ENCODE measurements around the gene FGFR2. TPM values are rescaled to one million over a fixed set of nuclear protein-coding genes. Genes with fewer than 3 reads are reported as not detected.

The FGFR2 gene
- total RNA-seq, 1 donor: 13.8 TPM

GRCh38 chr10:121519411-121519810, 78.8 kb downstream of the FGFR2 start:
- Histone ChIP-seq H3K9me3 (ENCODE audit: low read depth, low read length) (no peaks in the 10 kb centered on the region), H3K4me3 (ENCODE audit: insufficient read depth, low read length) (no peak overlapping the region), H3K79me2 (ENCODE audit: insufficient read depth, low read length) (no peaks in the 10 kb centered on the region), H3K27ac (ENCODE audit: low read depth, low read length) (no peak overlapping the region), H2AFZ (ENCODE audit: low read length) (no peak overlapping the region), H3K27me3 (ENCODE audit: insufficient read depth, low read length) (no peaks in the 10 kb centered on the region), H3K4me2 (ENCODE audit: insufficient read depth, low read length) (no peak overlapping the region), H3K4me1 (ENCODE audit: insufficient read depth, low read length) (no peaks in the 10 kb centered on the region), H4K20me1 (ENCODE audit: insufficient read depth, low read length) (no peaks in the 10 kb centered on the region), H3K36me3 (ENCODE audit: insufficient read depth, low read length) (no peaks in the 10 kb centered on the region)
- no peak for DNase-seq (ENCODE audit: insufficient read length, low spot score, missing footprints)
- no peak for TF ChIP-seq CTCF (IDR thresholded peaks at IDR 0.05; ENCODE audit: extremely low read depth, low read depth, low read length)

DNA sequence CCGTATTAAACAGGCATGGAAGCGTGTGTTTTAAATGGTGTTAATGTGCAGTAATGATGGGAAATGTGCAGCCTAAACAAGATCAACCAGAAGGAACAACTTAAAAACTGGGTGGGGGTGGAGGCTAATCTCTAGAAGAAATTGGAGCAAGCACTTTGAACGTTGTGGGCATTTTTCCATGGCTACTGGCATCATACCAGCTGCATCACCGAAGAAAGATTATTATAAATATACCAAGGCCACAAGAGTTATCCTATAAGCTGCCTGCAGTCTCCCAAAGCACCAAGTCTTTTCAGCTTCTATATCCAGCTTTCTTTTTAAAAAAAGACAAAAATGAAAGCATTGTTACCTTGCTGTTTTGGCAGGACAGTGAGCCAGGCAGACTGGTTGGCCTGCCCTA, 79.9 kb downstream of the FGFR2 start:
- no peaks in the 10 kb centered on the region for H4K20me1 ChIP-seq (ENCODE audit: insufficient read depth, low read length)
- no peaks in the 10 kb centered on the region for H3K4me1 ChIP-seq (ENCODE audit: insufficient read depth, low read length)
- H3K9me3 ChIP-seq (ENCODE audit: low read depth, low read length): no peaks in the 10 kb centered on the region
- DNase-seq (ENCODE audit: insufficient read length, low spot score, missing footprints): no peak
- H3K36me3 ChIP-seq (ENCODE audit: insufficient read depth, low read length): no peaks in the 10 kb centered on the region
- H3K27ac ChIP-seq (ENCODE audit: low read depth, low read length): no peak overlapping the region
- H3K4me3 ChIP-seq (ENCODE audit: insufficient read depth, low read length): no peak overlapping the region
- no peak for TF ChIP-seq CTCF (IDR thresholded peaks at IDR 0.05; ENCODE audit: extremely low read depth, low read depth, low read length)
- no peak overlapping the region for H3K4me2 ChIP-seq (ENCODE audit: insufficient read depth, low read length)
- no peak overlapping the region for H2AFZ ChIP-seq (ENCODE audit: low read length)
- H3K79me2 ChIP-seq (ENCODE audit: insufficient read depth, low read length): no peaks in the 10 kb centered on the region
- H3K27me3 ChIP-seq (ENCODE audit: insufficient read depth, low read length): no peaks in the 10 kb centered on the region

DNA sequence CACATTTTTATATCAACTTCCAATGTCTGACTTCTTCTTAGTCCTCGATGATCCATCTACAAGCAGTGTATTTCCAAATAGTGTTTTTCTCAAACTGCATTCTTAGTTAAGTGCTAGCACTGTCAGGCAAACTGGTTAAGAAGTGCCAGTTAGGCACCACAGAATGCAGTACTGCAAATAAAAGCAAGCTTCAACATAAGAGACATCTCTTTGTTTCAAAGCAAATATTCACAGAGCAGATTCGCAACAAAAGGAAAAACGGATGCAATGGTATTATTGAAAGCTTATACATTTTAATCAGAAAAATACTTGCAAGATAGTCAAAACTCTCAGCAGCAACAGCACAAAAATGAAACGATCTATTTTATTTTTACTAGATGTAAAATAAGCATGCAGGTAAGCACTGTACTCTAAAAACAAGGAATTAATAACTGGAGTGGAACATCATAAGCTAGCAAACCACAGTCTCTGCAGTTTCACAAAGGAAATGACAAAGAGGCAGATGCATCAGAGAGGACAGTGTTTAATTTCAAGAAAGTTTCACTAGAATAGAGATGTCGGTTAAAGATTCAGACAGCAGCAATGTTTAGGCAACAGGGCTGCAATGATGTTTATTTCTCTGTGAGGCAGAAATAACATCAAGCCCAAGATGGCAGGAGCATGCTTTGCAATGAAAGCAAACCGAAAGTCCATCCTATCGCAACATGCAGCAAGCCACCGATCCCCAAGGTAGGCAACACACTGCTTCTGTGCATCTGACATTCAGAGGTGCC, 82.0 kb downstream of the FGFR2 start:
- no peaks in the 10 kb centered on the region for H3K27me3 ChIP-seq (ENCODE audit: insufficient read depth, low read length)
- H3K36me3 ChIP-seq (ENCODE audit: insufficient read depth, low read length): no peaks in the 10 kb centered on the region
- no peak for TF ChIP-seq CTCF (IDR thresholded peaks at IDR 0.05; ENCODE audit: extremely low read depth, low read depth, low read length)
- H3K79me2 ChIP-seq (ENCODE audit: insufficient read depth, low read length): no peaks in the 10 kb centered on the region
- H3K4me1 ChIP-seq (ENCODE audit: insufficient read depth, low read length): no peaks in the 10 kb centered on the region
- no peak for DNase-seq (ENCODE audit: insufficient read length, low spot score, missing footprints)
- no peak overlapping the region for H3K27ac ChIP-seq (ENCODE audit: low read depth, low read length)
- H3K4me2 ChIP-seq (ENCODE audit: insufficient read depth, low read length): no peak overlapping the region
- no peaks in the 10 kb centered on the region for H3K9me3 ChIP-seq (ENCODE audit: low read depth, low read length)
- H3K4me3 ChIP-seq (ENCODE audit: insufficient read depth, low read length): no peak overlapping the region
- no peak overlapping the region for H2AFZ ChIP-seq (ENCODE audit: low read length)
- H4K20me1 ChIP-seq (ENCODE audit: insufficient read depth, low read length): no peaks in the 10 kb centered on the region

GRCh38 chr10:121514141-121514865, 83.9 kb downstream of the FGFR2 start:
- no peaks in the 10 kb centered on the region for H3K4me1 ChIP-seq (ENCODE audit: insufficient read depth, low read length)
- no peak overlapping the region for H3K27ac ChIP-seq (ENCODE audit: low read depth, low read length)
- no peak for DNase-seq (ENCODE audit: insufficient read length, low spot score, missing footprints)
- no peaks in the 10 kb centered on the region for H4K20me1 ChIP-seq (ENCODE audit: insufficient read depth, low read length)
- no peak overlapping the region for H2AFZ ChIP-seq (ENCODE audit: low read length)
- no peaks in the 10 kb centered on the region for H3K36me3 ChIP-seq (ENCODE audit: insufficient read depth, low read length)
- H3K9me3 ChIP-seq (ENCODE audit: low read depth, low read length): no peaks in the 10 kb centered on the region
- no peak overlapping the region for H3K4me3 ChIP-seq (ENCODE audit: insufficient read depth, low read length)
- H3K4me2 ChIP-seq (ENCODE audit: insufficient read depth, low read length): no peak overlapping the region
- no peaks in the 10 kb centered on the region for H3K27me3 ChIP-seq (ENCODE audit: insufficient read depth, low read length)
- TF ChIP-seq CTCF (IDR thresholded peaks at IDR 0.05; ENCODE audit: extremely low read depth, low read depth, low read length): no peak
- H3K79me2 ChIP-seq (ENCODE audit: insufficient read depth, low read length): no peaks in the 10 kb centered on the region
